ENCODE results near the gene GSS.

Gene GSS

GRCh38 chr20:34999021-34999451, 43.4 kb upstream of the GSS start:
- Histone ChIP-seq H3K4me3 (ENCODE audit: low read depth, low read length) (no peak overlapping the region), H3K9me3 (ENCODE audit: severe bottlenecking) (no peaks in the 10 kb centered on the region), H3K36me3 (peaks cover 68% of the 10 kb centered on the region), H3K27ac (no peak overlapping the region), H3K27me3 (ENCODE audit: insufficient read depth, low read depth, severe bottlenecking) (no peaks in the 10 kb centered on the region)
- DNase-seq = no peak
- TF ChIP-seq CTCF (IDR thresholded peaks at IDR 0.05; ENCODE audit: low read depth, low read length) = no peak

- H3K9me3 ChIP-seq (ENCODE audit: severe bottlenecking) = no peaks in the 10 kb centered on the region
- no peak overlapping the region for H3K4me3 ChIP-seq (ENCODE audit: low read depth, low read length)
- no peak overlapping the region for H3K27ac ChIP-seq
- TF ChIP-seq CTCF (IDR thresholded peaks at IDR 0.05; ENCODE audit: low read depth, low read length) = peak; percentile 73
- peaks cover 64% of the 10 kb centered on the region for H3K36me3 ChIP-seq
- peak; percentile 42 for DNase-seq
- H3K27me3 ChIP-seq (ENCODE audit: insufficient read depth, low read depth, severe bottlenecking) = no peaks in the 10 kb centered on the region
Observed at GRCh38 chr20:34998331-34998950, 42.8 kb upstream of the GSS start.

- no peak for TF ChIP-seq CTCF (IDR thresholded peaks at IDR 0.05; ENCODE audit: low read depth, low read length)
- no peak overlapping the region for H3K27ac ChIP-seq
- no peak for DNase-seq
- no peaks in the 10 kb centered on the region for H3K27me3 ChIP-seq (ENCODE audit: insufficient read depth, low read depth, severe bottlenecking)
- H3K4me3 ChIP-seq (ENCODE audit: low read depth, low read length) = no peak overlapping the region
- no peaks in the 10 kb centered on the region for H3K9me3 ChIP-seq (ENCODE audit: severe bottlenecking)
- peaks cover 58% of the 10 kb centered on the region for H3K36me3 ChIP-seq
Observed at GRCh38 chr20:34997774-34998173, 42.2 kb upstream of the GSS start.

- Histone ChIP-seq H3K27ac (no peak overlapping the region), H3K36me3 (peaks cover 53% of the 10 kb centered on the region), H3K27me3 (ENCODE audit: insufficient read depth, low read depth, severe bottlenecking) (no peaks in the 10 kb centered on the region), H3K4me3 (ENCODE audit: low read depth, low read length) (no peak overlapping the region), H3K9me3 (ENCODE audit: severe bottlenecking) (no peaks in the 10 kb centered on the region)
- TF ChIP-seq CTCF (IDR thresholded peaks at IDR 0.05; ENCODE audit: low read depth, low read length) = no peak
- DNase-seq = no peak
Observed at GRCh38 chr20:34997131-34997561, 41.5 kb upstream of the GSS start.

GRCh38 chr20:34996243-34997028, 40.8 kb upstream of the GSS start:
- H3K4me3 ChIP-seq (ENCODE audit: low read depth, low read length) = no peak overlapping the region

More at GRCh38 chr20:34996243-34997028, 40.8 kb upstream of the GSS start:
- DNase-seq = no peak
- TF ChIP-seq CTCF (IDR thresholded peaks at IDR 0.05; ENCODE audit: low read depth, low read length) = no peak
- Histone ChIP-seq H3K27ac (no peak overlapping the region), H3K36me3 (peaks cover 46% of the 10 kb centered on the region), H3K9me3 (ENCODE audit: severe bottlenecking) (no peaks in the 10 kb centered on the region), H3K27me3 (ENCODE audit: insufficient read depth, low read depth, severe bottlenecking) (no peaks in the 10 kb centered on the region)

Data from WERI-Rb-1 (cell line).